ENCODE results near the gene DIAPH2.

DNA sequence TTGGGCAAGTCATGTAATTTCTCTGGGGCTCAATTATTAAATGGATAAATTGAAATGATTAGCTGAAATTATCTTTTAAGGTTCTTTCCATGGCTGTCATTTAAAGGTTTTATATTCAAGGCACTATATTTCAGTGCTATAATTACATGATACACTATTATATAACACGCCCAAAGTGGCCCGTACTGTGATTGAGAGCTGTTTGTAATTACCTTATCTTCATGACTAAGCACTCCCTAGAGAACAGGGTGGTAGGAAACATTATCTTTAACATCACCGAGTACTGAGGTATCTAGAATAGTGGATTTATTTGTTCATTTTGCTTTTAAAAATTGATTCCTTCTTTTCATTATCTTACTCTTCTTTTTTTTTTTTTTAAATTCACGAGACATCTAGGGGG lies 79.0 kb downstream of the DIAPH2 start:
- TF ChIP-seq, protein P1, sequence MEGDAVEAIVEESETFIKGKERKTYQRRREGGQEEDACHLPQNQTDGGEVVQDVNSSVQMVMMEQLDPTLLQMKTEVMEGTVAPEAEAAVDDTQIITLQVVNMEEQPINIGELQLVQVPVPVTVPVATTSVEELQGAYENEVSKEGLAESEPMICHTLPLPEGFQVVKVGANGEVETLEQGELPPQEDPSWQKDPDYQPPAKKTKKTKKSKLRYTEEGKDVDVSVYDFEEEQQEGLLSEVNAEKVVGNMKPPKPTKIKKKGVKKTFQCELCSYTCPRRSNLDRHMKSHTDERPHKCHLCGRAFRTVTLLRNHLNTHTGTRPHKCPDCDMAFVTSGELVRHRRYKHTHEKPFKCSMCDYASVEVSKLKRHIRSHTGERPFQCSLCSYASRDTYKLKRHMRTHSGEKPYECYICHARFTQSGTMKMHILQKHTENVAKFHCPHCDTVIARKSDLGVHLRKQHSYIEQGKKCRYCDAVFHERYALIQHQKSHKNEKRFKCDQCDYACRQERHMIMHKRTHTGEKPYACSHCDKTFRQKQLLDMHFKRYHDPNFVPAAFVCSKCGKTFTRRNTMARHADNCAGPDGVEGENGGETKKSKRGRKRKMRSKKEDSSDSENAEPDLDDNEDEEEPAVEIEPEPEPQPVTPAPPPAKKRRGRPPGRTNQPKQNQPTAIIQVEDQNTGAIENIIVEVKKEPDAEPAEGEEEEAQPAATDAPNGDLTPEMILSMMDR (conservative IDR thresholded peaks at IDR 0.05; ENCODE audit: low read depth in 2 of 2): no peak
- TF ChIP-seq, protein P2, sequence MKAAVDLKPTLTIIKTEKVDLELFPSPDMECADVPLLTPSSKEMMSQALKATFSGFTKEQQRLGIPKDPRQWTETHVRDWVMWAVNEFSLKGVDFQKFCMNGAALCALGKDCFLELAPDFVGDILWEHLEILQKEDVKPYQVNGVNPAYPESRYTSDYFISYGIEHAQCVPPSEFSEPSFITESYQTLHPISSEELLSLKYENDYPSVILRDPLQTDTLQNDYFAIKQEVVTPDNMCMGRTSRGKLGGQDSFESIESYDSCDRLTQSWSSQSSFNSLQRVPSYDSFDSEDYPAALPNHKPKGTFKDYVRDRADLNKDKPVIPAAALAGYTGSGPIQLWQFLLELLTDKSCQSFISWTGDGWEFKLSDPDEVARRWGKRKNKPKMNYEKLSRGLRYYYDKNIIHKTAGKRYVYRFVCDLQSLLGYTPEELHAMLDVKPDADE (IDR thresholded peaks at IDR 0.05): no peak
- TF ChIP-seq POLR2AphosphoS5 (IDR thresholded peaks at IDR 0.05; ENCODE audit: low read depth) (no peak), REST (IDR thresholded peaks at IDR 0.05; ENCODE audit: unreplicated experiment) (no peak), EZH2 (IDR thresholded peaks at IDR 0.05; ENCODE audit: low read depth, unreplicated experiment) (no peak), ZNF331 (CRISPR knock-in tag; IDR thresholded peaks at IDR 0.05; ENCODE audit: low read depth) (no peak), EZH2phosphoT487 (IDR thresholded peaks at IDR 0.05; ENCODE audit: unreplicated experiment) (no peak), CREB1 (CRISPR knock-in tag; IDR thresholded peaks at IDR 0.05; ENCODE audit: low read depth) (no peak)

Measured in GM23338 (cell line).